HEK293T (cell line): ENCODE measurements around the gene GSPT2.

Experiments
- CTCF ChIA-PET: fragments of 350-600 bp; formaldehyde crosslinking; extraction: SDS; loops from one replicate; lab custom pipeline; 2021; ENCODE audit warnings: antibody characterized with exemption, inconsistent platforms; lab: Yijun Ruan, JAX
- POLR2A ChIA-PET: fragments of 350-600 bp; formaldehyde crosslinking; extraction: SDS; loops from one replicate; lab custom pipeline; 2020; ENCODE audit warnings: antibody characterized with exemption, inconsistent platforms; lab: Yijun Ruan, JAX
- DNase-seq: peaks from one replicate; pipeline ENCODE4 v3.0.0; 2012; ENCODE audit warnings: mixed read lengths; ENCODE audit errors: extremely low spot score
- ARNT ChIP-seq: fragments of 450-650 bp; IDR thresholded peaks from 2 replicates; pipeline ENCODE4 v1.6.1; 2017; ENCODE audit warnings: mild to moderate bottlenecking
- BHLHE40 ChIP-seq: fragments of 450-650 bp; IDR thresholded peaks from 2 replicates; pipeline ENCODE4 v1.6.1; 2016; ENCODE audit warnings: mild to moderate bottlenecking, moderate library complexity, borderline replicate concordance
- CTBP1 ChIP-seq: fragments of 450-650 bp; IDR thresholded peaks from 2 replicates; pipeline ENCODE4 v1.6.1; 2016; ENCODE audit warnings: borderline replicate concordance
- ELF4 ChIP-seq: fragments of 450-650 bp; IDR thresholded peaks from 2 replicates; pipeline ENCODE4 v1.6.1; 2017; ENCODE audit warnings: antibody characterized with exemption
- FOXA1 ChIP-seq: fragments of 450-650 bp; IDR thresholded peaks from 2 replicates; pipeline ENCODE4 v1.6.1; 2016; ENCODE audit warnings: mild to moderate bottlenecking
- FOXK2 ChIP-seq: fragments of 450-650 bp; IDR thresholded peaks from 2 replicates; pipeline ENCODE4 v1.6.1; 2016; ENCODE audit warnings: mild to moderate bottlenecking
- FOXM1 ChIP-seq: fragments of 450-650 bp; IDR thresholded peaks from 2 replicates; pipeline ENCODE4 v1.6.1; 2017; ENCODE audit warnings: mild to moderate bottlenecking, borderline replicate concordance
- HDGF ChIP-seq: fragments of 450-650 bp; IDR thresholded peaks from 2 replicates; pipeline ENCODE4 v1.6.1; 2017; ENCODE audit warnings: antibody characterized with exemption, borderline replicate concordance
- L3MBTL2 ChIP-seq: fragments of 450-650 bp; conservative IDR thresholded peaks from 2 replicates; pipeline ENCODE4 v1.6.1; 2016; ENCODE audit warnings: mild to moderate bottlenecking
- LEF1 ChIP-seq: fragments of 450-650 bp; IDR thresholded peaks from 2 replicates; pipeline ENCODE4 v1.6.1; 2017; ENCODE audit warnings: mild to moderate bottlenecking, borderline replicate concordance
- NFRKB ChIP-seq: fragments of 450-650 bp; IDR thresholded peaks from 2 replicates; pipeline ENCODE4 v1.6.1; 2016; ENCODE audit warnings: mild to moderate bottlenecking, moderate library complexity
- SP1 ChIP-seq: fragments of 450-650 bp; IDR thresholded peaks from 2 replicates; pipeline ENCODE4 v1.6.1; 2017
- SUZ12 ChIP-seq: fragments of 450-650 bp; IDR thresholded peaks from 2 replicates; pipeline ENCODE4 v1.6.1; 2016; ENCODE audit warnings: mild to moderate bottlenecking
- TARDBP ChIP-seq: fragments of 450-650 bp; IDR thresholded peaks from 2 replicates; pipeline ENCODE4 v1.6.1; 2016
- ZNF384 ChIP-seq: fragments of 450-650 bp; IDR thresholded peaks from 2 replicates; pipeline ENCODE4 v1.6.1; 2016
- TF ChIP-seq, protein P1 (sequence below): fragments of 450-650 bp; IDR thresholded peaks from 2 replicates; pipeline ENCODE4 v1.6.1; 2016

The GSPT2 gene

DNA sequence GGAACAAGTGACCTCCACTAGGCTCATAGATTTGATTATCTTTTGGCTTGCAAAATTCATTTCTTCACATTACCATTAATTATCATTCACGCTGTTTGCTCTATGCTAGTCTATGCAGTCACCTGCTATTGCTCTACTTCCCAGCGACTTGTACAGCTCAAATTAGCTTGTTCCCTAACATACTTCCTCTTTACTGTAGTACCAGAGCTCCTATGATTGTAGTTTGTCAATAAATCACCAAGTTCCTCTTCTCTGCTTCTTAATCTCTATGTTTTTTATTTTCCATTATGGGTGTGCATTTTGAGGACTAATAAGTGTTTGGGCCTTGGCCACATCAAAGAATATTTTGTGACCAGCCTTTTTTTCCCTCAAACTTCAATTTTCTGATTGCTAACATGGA, 6.2 kb upstream of the GSPT2 start:
- TF ChIP-seq HDGF, result no peak
- no peak for TF ChIP-seq ZNF384
- no peak for TF ChIP-seq FOXA1
- no peak for TF ChIP-seq SP1
- no peak for TF ChIP-seq LEF1
- no peak for TF ChIP-seq L3MBTL2
- POLR2A ChIA-PET, result no interaction called here
- no peak for DNase-seq
- CTCF ChIA-PET, result no interaction called here

DNA sequence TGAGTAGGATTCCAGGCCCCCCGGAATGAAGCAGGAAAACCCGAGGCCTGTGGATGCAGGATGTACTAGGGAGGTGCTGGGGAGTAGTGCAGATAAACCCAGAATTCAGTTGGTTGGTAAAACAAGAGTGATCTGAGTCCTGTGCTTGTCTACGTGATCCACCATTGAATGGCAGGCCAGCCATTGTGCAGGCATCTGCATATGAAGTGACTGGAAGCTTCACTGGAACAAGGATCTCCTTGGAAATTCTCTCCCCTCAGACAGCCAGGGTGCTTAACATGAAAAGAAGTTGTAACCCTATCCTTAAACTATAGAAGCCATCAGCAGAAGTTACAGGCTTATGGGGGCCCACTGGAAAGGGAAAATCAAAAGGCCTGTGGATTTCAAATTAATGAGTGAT, 656 bp upstream of the GSPT2 start:
- CTCF ChIA-PET, result no interaction called here

DNA sequence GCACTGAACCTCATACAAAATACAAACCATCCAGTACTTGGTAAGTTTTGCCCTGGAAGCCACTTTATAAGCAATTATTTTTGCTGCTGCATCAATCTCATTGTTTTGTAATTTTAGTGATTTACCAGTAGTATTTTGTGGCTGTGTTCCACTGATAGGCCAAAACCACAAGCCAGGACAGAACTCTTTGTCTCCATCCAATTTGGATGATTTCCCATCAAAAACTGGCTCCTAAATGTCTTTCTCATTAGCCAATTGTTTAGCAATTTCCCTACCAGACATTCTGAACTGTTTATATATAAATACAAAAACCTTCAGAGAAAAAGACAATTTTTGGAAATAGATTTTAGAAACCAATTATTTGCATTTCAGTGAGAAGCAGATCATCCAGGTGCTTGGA, 4.4 kb downstream of the GSPT2 start:
- no peak for TF ChIP-seq FOXM1
- no peak for TF ChIP-seq FOXK2
- no peak for TF ChIP-seq ELF4
- TF ChIP-seq CTBP1, result no peak
- no peak for TF ChIP-seq SP1
- no peak for TF ChIP-seq HDGF
- TF ChIP-seq SUZ12, result no peak
- TF ChIP-seq, protein P1, sequence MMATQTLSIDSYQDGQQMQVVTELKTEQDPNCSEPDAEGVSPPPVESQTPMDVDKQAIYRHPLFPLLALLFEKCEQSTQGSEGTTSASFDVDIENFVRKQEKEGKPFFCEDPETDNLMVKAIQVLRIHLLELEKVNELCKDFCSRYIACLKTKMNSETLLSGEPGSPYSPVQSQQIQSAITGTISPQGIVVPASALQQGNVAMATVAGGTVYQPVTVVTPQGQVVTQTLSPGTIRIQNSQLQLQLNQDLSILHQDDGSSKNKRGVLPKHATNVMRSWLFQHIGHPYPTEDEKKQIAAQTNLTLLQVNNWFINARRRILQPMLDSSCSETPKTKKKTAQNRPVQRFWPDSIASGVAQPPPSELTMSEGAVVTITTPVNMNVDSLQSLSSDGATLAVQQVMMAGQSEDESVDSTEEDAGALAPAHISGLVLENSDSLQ, result no peak
- no peak for TF ChIP-seq ZNF384
- TF ChIP-seq ARNT, result no peak
- no peak for TF ChIP-seq BHLHE40
- no peak for TF ChIP-seq LEF1
- ChIA-PET CTCF (no interaction called here), POLR2A (no interaction called here)
- no peak for DNase-seq

More for the DNA sequence above, 656 bp upstream of the GSPT2 start:
- TF ChIP-seq ARNT (no peak), SP1 (no peak), LEF1 (no peak), NFRKB (no peak), ELF4 (no peak), FOXA1 (no peak), FOXM1 (no peak)
- TF ChIP-seq, protein P1, result no peak
- POLR2A ChIA-PET, result no interaction called here
- no peak for DNase-seq

DNA sequence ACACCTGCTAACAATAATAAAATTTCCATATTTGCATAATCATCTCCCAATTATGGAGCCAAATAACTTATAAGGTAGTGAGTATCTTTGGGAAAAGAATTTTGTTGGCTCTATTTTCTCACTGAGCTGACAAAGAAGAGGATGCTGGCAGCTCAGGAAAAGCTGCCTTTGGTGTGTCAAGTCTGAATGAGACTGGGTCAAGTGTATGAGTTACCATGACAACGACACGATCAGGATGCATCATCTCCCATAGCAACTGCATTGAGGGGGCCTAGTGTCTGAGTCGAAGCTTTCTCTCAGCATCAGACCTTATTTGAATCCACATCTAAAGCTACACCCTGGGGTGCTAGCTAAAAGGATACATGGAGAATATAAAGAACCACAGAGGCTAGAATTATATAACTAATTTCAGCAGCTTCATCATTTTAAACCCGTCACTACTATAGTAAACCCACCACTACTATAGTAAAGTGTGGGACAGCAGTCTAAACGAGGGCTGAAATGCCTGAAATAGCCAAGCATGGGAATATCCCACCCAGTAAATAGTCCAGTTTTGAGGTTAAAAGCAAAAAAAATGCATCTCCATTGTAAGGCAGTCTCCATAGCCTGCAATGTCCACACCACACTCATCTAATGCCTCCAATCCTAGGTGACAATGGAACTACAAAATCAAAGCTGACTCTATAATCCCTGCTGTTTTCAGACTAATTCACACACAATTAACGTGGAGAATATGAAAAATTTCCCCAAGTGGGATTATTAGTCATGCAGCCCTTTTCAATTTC, 16.0 kb downstream of the GSPT2 start:
- POLR2A ChIA-PET, result no interaction called here
- DNase-seq, result no peak
- TF ChIP-seq ZNF384 (no peak), ELF4 (no peak), TARDBP (no peak), L3MBTL2 (no peak), HDGF (no peak), SP1 (no peak), FOXM1 (no peak), BHLHE40 (no peak), ARNT (no peak), FOXK2 (no peak), SUZ12 (no peak), LEF1 (no peak)
- TF ChIP-seq, protein P1, result no peak
- CTCF ChIA-PET, result no interaction called here

DNA sequence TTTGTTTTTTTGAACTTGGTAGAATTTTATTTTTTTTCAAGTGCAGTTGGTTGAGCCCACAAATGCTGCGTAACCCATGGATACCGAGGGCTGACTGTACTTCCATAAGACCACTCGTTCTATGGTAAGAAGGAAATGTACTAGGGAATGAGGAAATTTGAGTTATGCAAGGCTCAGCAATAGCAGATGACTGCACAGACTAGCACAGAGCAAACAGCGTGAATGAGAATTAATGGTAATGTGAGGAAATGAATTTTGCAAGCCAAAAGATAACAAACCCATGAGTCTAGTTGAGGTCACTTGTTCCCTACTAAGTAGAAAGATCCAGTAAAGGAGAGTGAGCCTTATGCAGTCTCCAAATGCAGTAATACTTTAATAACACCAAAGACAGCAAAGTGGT, 17.4 kb downstream of the GSPT2 start:
- ChIA-PET CTCF (no interaction called here), POLR2A (no interaction called here)

More for the DNA sequence above, 17.4 kb downstream of the GSPT2 start:
- TF ChIP-seq BHLHE40 (no peak), SP1 (no peak), TARDBP (no peak), NFRKB (no peak), CTBP1 (no peak), FOXM1 (no peak), ZNF384 (no peak), SUZ12 (no peak), HDGF (no peak), ARNT (no peak), L3MBTL2 (no peak), ELF4 (no peak), FOXA1 (no peak), FOXK2 (no peak), LEF1 (no peak)
- TF ChIP-seq, protein P1, result no peak
- no peak for DNase-seq
